Measurements from ENCODE around the gene STRN.

GRCh38 chr2:36952748-36953197 is 13.6 kb downstream of the STRN start:
- TF ChIP-seq POLR2A (IDR thresholded peaks at IDR 0.05), result no peak
- TF ChIP-seq CTCF (IDR thresholded peaks at IDR 0.05), result no peak
- no peak for TF ChIP-seq POLR2AphosphoS5 (IDR thresholded peaks at IDR 0.05)
- no peak for TF ChIP-seq EP300 (IDR thresholded peaks at IDR 0.05; ENCODE audit: low read depth)
